ENCODE measurements around the gene MMP24OS. TPM values are rescaled to one million over a fixed set of nuclear protein-coding genes. Genes with fewer than 3 reads are reported as not detected.

Gene MMP24OS
- total and polyA plus RNA-seq, 3 donors from 2014 or later, result 16.4 to 45.9 (median 35.1) TPM

- no peak for TF ChIP-seq CTCF (IDR thresholded peaks at IDR 0.05)
- no peak for TF ChIP-seq POLR2A (IDR thresholded peaks at IDR 0.05)
These were observed 9.8 kb upstream of the MMP24OS start for GRCh38 chr20:35287509-35288324.

GRCh38 chr20:35286899-35287508 lies 9.1 kb upstream of the MMP24OS start:
- no peaks in the 10 kb centered on the region for H3K9me3 ChIP-seq
- no peak overlapping the region for H3K27ac ChIP-seq
- peaks cover 7% of the 10 kb centered on the region for H3K4me1 ChIP-seq
- no peaks in the 10 kb centered on the region for H3K36me3 ChIP-seq (ENCODE audit: low read depth, missing control alignments)
- H3K4me3 ChIP-seq, result no peak overlapping the region
- WGBS, 2 donors, result 87 to 88% methylated on average over 12 to 14 of the region's 17 CpGs
- DNase-seq, result no peak
- TF ChIP-seq CTCF (IDR thresholded peaks at IDR 0.05) (no peak), POLR2A (IDR thresholded peaks at IDR 0.05) (no peak)
- intact Hi-C loops (cut with DNase I; ENCODE audit: low total_unique reads), result no loop called here
- H3K27me3 ChIP-seq, result no peaks in the 10 kb centered on the region

More at GRCh38 chr20:35287509-35288324, 9.8 kb upstream of the MMP24OS start:
- Histone ChIP-seq H3K36me3 (ENCODE audit: low read depth, missing control alignments) (no peaks in the 10 kb centered on the region), H3K27me3 (no peaks in the 10 kb centered on the region), H3K27ac (no peak overlapping the region), H3K9me3 (no peaks in the 10 kb centered on the region), H3K4me1 (peaks cover 7% of the 10 kb centered on the region), H3K4me3 (no peak overlapping the region)
- intact Hi-C loops (cut with DNase I; ENCODE audit: low total_unique reads), result no loop called here
- DNase-seq, result no peak
- 85 to 91% methylated on average over 22 to 27 of the region's 28 CpGs for WGBS, 2 donors

GRCh38 chr20:35286077-35286898 lies 8.4 kb upstream of the MMP24OS start:
- Histone ChIP-seq H3K4me1 (peaks cover 7% of the 10 kb centered on the region), H3K36me3 (ENCODE audit: low read depth, missing control alignments) (no peaks in the 10 kb centered on the region), H3K27me3 (no peaks in the 10 kb centered on the region), H3K4me3 (no peak overlapping the region), H3K9me3 (no peaks in the 10 kb centered on the region), H3K27ac (no peak overlapping the region)
- DNase-seq, result no peak
- no peak for TF ChIP-seq POLR2A (IDR thresholded peaks at IDR 0.05)
- TF ChIP-seq CTCF (IDR thresholded peaks at IDR 0.05), result no peak
- 93% methylated on average over 6 to 12 of the region's 12 CpGs for WGBS, 2 donors
- intact Hi-C loops (cut with DNase I; ENCODE audit: low total_unique reads), result no loop called here

- intact Hi-C loops (cut with DNase I; ENCODE audit: low total_unique reads), result no loop called here
- Histone ChIP-seq H3K36me3 (ENCODE audit: low read depth, missing control alignments) (no peaks in the 10 kb centered on the region), H3K4me1 (peaks cover 7% of the 10 kb centered on the region), H3K9me3 (no peaks in the 10 kb centered on the region), H3K27me3 (no peaks in the 10 kb centered on the region), H3K4me3 (no peak overlapping the region), H3K27ac (no peak overlapping the region)
- no peak for TF ChIP-seq POLR2A (IDR thresholded peaks at IDR 0.05)
- no peak for TF ChIP-seq CTCF (IDR thresholded peaks at IDR 0.05)
- WGBS, 2 donors, result 62 to 76% methylated on average over 5 of the region's 5 CpGs
- no peak for DNase-seq
These were observed 7.8 kb upstream of the MMP24OS start for GRCh38 chr20:35285806-35286076.
